HG02571 (cell line): Measurements from ENCODE around the gene MGP.

ENCODE experiments used
- ATAC-seq: cut with Tn5 transposase; IDR thresholded peaks from one replicate; pipeline ENCODE4 v1.9.1; 2021; ENCODE audit warnings: mild to moderate bottlenecking, moderate library complexity; ENCODE audit not compliant: unreplicated experiment

MGP gene

DNA sequence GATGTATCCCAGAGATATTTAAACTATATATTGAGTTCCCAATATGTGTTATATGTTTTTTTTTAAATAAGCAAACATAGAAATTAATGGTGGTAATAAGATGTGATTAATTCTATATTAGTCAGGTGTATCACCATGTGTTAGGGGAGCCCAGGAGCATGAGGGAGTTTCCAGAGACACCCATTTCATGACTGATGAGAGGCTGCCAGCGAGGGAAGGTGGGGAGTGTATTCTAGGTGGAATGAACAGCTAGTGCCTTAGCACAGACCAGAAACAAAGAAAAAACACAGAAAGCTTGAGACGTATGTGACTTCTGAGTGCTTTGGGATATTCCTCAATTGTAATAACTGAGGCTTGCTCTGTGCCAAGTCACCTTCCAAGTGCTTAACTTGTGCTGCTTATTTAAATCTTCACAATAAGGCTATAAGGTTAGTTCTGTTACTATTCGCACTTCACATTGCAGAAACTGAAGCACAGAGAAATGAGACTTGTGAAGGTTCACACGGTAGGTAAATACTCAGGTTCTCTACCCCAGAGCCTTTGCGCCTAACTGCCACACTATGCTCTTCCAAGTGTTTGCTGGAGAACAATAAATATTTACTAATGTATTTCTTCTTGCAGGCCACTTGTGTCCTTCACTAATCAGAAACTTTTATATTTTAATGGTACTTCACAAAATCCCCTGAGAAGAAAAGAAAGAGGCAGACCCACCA is 17.9 kb upstream of the MGP start:
- ATAC-seq = no peak

DNA sequence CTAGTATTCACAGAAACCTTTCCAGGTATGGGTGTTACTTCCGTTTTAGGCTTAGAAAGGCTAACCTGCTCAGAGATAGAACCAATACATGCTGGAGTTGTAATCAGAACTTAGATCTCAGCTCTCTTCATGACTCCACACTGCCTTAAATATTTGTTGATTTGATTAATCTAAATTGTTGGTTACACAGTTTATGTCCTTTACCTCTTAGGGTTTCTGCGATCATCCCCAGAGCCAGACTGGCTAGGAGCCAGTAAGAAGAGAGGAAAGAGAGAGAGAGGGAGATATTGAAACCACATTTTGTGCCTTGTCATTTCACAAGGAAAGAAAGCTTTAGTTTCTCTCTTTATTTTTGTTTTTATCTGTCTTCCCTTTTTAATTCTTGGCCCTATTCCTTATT is 16.8 kb upstream of the MGP start:
- no peak for ATAC-seq

DNA sequence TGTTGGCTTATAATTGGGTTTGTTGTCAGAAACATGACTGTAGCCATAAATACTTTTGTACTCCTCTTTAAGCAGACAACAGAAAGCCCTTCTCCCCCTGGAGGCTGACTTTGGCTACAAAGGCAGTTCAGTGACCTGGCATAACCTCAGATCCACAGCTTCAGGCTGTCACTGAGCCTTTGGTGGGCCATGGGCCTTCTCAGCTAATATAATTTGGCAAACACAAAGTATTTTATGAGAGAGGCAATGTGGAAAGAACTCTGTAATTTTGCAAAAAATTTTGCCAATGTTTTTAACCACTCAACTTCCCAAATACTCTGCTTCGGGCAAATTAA is 15.5 kb upstream of the MGP start:
- no peak for ATAC-seq

DNA sequence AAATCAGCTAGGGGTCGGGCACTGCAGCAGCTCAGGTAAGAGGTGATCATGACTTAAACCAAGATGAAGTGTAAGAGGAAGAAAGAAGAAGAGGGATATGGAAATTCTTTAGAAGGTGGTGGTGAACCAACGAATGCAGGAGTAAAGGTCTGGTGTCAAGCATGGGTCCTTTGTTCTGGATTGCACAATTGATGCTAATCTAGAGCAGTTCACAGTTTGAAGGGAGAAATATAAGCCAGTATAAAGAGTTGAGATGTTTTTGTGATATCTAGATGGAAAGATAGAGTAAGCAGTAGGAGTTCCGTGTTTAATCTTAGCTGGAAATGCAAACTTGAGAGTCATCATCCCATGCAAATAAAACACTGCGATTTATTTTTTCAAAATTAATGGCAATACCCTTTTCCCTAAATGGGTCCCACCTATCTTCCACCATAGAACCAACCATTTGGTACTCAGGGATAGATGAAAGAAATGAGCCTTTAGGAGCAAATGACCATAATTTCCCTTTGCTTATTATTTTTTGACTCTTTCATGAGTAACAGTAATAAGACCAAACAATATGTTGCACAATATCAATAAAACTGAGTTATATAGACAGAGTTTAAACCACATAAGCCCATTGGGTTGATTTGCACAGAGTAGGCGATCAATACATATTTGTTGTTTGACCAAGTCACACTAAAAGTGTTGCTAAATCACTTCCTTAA is 15.0 kb upstream of the MGP start:
- no peak for ATAC-seq

DNA sequence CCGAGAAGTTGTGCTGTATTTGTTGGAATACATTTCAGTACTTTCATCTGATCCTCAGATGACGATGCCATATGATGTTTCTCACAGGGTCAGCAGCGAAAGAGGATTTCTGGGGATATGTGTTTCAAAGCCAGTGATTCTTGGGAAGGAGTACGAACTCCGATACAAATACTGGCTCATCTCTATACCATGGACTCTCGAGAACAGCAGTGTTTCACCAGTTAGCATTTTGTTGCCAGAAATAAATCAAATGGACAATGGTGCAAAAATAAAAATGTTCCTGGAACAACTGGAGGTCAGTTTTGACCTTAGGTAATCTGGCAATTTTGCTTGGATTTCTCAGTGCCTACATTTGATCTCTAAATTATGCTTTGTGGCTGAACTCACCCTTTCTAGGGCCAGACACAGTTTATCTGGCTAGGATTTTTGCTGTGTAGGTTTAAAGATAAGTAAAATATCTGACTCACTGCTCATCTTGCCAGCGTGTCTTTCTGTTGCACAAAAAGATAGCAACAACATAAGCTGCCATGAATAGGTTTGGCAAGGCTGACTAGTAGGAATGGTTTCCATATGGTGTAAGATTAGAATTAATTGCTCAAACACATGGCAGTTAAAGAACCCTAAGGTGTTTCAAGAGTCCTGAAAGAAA is 11.0 kb upstream of the MGP start:
- ATAC-seq = no peak

DNA sequence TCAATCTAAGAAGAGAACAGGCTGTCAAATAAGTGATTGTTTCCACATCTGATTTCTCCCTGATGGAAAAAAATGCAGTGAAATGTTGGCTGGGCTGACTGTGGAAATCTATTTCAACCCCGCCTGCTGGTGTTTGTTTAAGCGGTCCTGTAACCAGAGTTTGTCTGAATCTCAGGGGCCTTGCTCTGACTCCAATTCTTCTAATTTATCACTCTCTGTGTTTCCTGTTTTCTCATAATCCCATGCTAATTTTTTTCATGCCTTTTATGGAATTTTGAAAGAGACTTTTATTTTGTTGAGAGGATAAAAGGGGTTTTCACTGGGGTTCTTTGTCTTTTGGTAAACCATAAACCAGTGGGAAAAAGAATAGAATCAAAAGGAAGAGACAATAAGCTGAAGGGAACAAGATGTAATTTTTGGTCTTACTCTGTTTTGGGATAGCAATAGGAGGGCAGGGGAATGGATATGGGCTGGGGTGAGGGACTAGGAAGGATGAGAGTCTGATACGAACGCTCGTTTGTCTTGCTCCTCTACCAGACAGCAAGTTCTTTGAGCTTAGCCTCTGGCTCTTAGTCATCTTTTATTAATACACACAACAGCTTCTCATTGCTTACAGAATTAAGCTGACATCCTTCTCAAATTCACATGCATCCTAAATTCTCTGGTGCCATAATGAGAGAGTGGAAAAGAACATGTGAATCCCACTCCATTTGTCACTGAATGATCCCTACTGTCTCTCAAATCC is 8.0 kb upstream of the MGP start:
- ATAC-seq = no peak

DNA sequence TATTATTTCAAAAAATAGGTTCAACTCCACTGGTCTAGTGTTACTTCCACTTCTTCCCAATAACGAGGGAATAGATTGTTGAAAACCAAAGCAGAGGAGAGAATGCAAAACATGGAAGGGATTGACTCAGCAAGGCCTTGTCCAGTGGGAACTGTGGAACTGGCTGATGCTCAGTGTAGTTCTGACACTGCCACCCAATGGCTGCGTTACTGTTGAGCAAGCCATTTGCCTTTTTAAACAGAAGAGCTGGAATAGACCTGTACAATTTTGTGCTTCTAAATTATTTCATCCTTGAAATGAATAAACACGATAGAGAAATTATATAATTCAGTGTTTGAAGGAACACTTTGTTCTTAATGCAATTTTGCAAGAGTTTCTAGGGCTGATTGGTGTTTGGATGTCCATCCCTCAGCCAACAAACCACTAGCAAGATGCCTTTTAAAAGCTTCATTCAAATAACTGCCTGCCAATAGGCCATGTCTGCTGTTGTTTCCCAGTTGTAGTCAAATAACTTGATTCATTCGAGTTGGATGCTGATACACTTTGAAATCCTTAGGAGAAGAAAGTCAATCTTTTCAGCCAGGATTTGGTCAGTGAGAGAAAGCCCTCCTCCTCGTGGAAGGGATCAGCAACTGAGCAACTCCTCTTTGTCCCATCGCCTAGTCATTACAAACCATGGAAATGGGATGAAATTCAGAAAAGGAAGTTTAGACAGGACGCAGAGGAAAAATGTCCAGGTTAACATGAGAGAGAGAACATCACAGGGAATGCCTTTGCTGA is 7.3 kb upstream of the MGP start:
- ATAC-seq = no peak

DNA sequence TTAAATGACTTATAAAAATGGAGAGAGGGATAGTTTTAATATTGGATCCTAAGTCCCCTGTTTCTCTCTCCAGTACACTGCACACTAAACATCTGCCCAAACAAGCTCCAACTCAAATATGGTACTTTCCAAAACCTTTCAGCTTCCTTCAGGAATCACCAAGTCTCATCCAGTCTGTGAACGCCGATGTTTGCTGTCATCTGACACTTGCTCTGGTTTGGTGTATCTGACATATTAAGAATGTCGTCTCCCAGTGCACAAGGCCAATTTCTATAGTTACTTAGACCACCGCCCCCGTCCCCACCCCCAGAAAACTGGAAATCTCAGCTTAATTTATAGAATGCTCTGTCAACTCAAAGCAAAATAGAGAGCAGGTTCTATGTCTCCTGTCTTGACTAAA is 5.0 kb upstream of the MGP start:
- no peak for ATAC-seq

DNA sequence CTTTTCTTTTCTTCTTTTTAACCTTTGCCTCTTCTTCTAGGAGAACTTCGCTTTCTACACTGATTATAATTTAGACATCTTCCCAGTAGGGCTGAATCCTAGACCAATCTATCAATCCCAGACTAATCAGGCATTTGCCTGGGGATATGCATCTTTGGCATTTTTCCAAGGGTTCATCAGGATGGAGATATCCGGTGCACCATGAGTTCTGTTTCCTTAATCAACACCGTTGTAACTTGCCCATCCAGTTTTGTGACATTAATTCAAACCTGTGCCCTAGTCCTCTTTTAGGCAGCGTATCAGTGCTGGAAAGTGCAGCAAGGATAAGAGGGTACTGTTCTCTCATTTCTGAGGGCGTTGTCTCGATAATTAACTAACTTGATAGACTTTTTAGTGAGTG is 617 bp upstream of the MGP start:
- no peak for ATAC-seq

DNA sequence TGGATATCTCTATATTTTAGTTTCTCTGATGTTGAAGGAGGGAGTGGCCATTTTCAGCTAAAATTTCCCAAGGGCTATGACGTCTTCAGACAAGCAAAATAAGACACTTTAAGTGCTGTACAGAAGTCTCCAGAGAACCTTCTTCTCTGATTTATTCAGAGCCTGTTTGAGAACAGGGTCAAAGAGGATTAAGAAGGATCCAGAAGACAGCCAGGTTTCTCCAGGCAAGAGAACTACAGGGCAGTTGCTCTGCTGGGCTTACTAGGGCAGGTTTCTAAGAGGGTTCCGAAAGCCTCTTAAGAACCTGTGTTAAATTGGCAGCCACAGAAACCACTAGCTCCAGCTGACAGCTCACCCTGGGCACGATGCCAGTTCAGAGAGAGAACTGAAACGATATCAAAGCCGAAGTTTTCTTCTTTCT is 1.2 kb downstream of the MGP start:
- peak; percentile 97 for ATAC-seq

DNA sequence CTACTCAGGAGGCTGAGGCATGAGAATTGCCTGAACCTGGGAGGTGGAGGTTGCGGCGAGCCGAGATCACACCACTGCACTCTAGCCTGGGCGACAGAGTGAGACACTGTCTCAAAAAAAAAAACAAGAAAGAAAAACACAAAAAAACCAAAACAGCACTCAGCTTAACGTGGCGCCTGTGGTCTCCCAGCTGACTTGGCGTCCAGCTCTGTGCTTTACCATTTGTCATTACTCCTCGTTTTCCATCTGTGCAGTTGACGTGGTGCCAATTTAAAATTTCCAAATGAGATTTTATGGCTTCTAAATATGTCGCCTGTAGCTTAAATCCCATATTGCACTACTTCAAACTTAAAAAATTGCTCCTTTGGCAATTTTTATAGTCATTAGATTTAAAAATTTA is 2.0 kb downstream of the MGP start:
- ATAC-seq = no peak

DNA sequence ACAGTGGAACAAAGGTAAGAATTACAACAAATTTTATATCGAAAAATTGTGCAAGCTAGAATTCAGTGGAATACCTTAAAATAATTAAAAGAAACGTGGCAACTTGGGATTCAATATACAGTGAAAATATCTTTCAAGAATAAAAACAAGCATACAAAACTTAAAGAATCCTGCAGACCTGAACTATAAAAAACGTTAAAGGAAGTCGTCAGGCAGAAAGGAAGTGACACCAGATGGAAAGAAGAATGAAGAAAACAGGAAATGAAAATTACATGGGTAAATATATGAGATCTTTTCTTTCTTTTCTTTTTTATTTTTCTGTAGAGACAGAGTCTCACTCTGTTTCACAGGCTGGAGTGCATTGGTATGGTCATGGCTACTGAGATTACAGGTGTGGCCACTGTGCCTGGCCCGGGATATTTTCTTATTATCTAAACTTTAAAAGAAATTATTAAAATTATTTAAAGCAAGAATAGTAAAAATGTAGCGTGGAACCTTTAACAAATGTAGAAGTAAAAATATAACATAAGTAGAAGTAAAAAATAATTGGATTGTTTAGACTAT is 4.7 kb downstream of the MGP start:
- ATAC-seq = no peak

DNA sequence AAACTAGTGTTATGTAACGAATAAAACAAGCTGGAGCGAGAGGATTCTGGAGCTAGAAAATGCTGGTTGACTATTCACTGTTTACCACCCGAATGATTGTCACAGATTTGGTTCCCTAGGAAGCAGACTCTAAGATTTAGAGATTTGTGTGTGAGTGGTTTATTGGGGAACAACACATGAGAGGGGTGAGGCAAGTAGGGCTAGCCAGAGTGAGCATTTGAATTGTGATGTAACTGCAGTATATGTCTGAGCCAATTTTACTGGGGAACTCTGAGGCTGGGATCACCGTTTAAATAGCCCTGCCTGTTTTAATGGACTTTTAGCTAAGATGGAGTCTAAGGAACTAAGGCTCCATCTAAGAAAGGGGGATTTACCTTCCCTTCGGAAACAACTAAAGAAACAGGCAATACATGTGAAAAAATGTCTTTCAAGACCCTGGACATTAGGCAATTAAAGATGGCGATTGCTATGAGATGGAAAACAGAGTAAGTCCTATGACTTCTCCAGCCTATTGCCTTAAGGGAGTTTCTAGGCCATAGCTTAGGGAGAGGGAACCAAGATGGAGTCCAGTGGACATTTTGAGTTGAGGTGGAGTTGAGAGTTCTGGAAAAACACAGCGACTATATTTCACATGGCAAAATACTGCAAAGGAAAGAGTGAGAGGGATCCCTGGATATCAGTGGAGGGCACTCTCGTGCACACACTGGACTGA is 6.3 kb downstream of the MGP start:
- no peak for ATAC-seq

DNA sequence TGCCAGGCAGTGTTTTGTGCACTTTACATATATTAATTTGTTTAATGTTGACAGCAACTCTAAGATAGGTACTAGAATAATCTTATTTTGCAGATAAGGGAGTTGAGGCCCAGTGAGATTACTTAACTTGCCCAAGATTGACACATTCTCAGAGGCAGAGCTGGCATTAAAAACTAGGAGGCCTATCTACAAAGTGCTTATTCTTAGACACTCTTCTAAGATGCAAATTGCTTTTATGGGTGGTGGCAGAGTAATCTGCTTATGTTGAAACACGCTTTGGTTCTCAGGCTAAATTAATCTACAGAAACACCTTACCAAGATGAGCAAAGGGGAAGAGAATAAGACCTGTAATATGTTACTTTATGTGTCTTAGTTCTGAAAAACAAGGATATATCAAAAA is 7.2 kb downstream of the MGP start:
- ATAC-seq = no peak

DNA sequence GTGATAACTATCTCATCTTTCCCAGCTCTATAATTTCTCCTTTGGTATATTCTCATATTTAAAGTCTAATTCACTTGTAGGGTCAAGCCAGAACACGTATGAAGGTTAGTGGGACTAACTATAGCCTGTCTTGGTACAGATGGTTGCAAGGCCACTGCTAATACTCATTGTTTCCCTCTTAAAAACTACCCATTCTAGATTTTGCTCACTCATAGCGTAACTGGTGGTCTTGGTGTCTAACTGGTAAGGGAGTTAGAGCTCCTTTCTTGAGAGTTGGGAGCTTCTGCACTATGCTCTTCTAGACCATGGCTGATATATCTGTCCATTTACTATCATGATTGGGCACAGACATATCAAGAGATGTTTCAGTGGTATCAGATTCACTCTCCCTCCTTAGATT is 8.8 kb downstream of the MGP start:
- no peak for ATAC-seq

DNA sequence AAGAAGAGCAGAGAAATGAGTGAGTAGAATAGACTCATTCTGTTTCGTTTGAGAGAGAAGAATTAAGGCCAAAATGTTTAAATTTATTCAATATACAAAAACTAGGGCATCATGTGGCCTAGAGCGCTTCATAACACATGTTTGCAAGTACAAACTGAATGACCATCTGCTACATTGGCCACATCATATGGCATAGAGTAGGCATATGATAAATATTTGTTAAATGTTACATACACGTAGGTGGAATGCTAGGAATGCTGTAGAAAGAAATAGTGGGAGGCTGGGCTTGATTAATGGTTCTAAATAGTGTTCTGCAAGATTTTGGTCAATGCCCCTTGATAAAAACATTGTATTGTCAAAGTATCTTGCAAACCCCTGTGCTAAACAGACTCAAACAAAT is 10.8 kb downstream of the MGP start:
- ATAC-seq = no peak

DNA sequence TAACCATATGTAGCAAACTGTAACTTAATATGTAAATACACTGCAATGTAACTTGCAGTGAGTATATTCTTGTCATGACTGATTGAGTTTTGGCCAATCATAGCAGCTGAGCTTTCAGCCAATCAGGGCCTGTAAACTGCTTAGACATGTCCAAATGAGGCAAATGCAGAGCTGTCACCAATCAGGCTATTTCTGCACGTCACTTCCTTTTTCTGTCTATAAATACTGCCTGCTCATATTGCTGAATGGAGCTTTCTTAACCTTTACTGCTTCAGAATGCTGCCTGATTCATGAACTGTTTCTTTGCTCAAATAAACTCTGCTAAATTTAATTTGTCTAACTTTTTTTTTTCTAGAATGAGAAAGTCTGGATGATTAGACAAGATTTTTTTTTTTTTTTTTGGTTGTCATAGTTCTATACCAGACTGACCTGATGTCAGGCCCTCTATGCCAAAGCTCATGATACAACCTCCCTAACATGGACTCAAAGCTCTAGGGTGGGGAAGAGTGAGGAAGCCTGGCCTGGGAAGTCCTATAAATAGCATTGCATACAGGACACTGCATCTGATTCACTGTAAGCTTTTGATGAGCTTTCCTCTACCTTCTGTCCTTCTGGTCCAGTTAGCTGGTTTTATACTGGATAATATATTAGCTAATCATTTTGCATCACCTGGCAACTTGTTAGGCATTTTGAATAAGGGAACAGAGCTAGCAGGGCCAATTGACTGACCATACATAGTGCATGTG is 12.0 kb downstream of the MGP start:
- ATAC-seq = no peak

DNA sequence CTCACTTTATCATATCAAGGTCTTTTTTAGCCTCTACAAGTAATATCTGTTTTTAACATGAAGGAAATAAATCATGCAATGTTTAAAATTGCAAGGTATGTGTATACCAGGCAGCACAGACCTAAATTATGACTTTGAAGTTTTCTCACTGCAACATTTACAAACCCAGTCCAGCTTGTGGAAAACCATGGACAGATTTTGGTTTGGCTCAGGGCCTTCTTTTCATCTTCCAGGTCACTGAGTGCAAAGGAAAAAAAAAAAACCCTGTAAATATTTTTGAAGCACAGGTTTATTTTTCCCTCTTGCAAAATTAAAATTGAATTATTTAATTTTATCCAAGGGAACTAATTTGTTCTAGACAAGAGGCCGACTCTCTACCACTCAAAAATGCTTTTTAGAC is 13.8 kb downstream of the MGP start:
- ATAC-seq = no peak

DNA sequence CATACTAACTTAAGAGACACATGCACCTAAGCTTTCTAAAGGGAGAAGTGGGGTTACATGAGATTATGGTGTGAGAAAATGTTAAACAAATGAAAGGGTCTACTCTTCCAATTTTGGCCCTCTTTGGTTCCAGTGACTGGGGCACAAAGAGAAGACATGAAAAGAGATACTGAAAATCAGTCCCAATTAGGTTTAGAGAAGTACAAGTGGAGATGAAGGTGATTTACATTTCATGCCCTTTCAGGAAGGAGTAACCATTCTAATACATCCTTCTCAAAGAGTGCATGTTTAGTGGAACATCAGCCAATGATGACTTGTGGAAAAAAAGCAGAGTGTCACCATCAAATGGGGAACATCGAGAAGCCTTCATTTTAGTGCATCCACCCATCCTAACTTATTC is 14.4 kb downstream of the MGP start:
- ATAC-seq = no peak
